SK-N-SH treated with all-trans-retinoic acid at 6 μM for 48 hours (cell line): Measurements from ENCODE around the gene PDCD1LG2.

Source experiments
- ARNTL ChIP-seq: fragments of 450-650 bp; formaldehyde crosslinking; IDR thresholded peaks from 2 replicates; pipeline ENCODE4 v1.5.0; 2020; ENCODE audit warnings: low read depth, mild to moderate bottlenecking, moderate library complexity, borderline replicate concordance
- CREB5 ChIP-seq: fragments of 250-450 bp; sonication (Bioruptor Pico); IDR thresholded peaks from 2 replicates; pipeline ENCODE4 v1.5.1; 2020; ENCODE audit warnings: low read depth, mild to moderate bottlenecking, moderate library complexity
- ESRRG ChIP-seq: fragments of 250-450 bp; sonication (Bioruptor Pico); IDR thresholded peaks from 2 replicates; pipeline ENCODE4 v1.6.1; 2021; ENCODE audit warnings: mild to moderate bottlenecking
- GLIS3 ChIP-seq: fragments of 250-450 bp; sonication (Bioruptor Pico); IDR thresholded peaks from 2 replicates; pipeline ENCODE4 v1.5.0; 2020; ENCODE audit warnings: mild to moderate bottlenecking, moderate library complexity
- OSR1 ChIP-seq: fragments of 250-450 bp; sonication (Bioruptor Pico); IDR thresholded peaks from 2 replicates; pipeline ENCODE4 v1.8.0; 2022; ENCODE audit warnings: moderate library complexity, mild to moderate bottlenecking, inconsistent platforms
- PATZ1 ChIP-seq: fragments of 250-450 bp; sonication (Bioruptor Pico); IDR thresholded peaks from 2 replicates; pipeline ENCODE4 v1.8.0; 2020; ENCODE audit warnings: mild to moderate bottlenecking, moderate library complexity, borderline replicate concordance
- TCF4 ChIP-seq: fragments of 250-450 bp; sonication (Bioruptor Pico); IDR thresholded peaks from 2 replicates; pipeline ENCODE4 v1.8.0; 2021; ENCODE audit warnings: mild to moderate bottlenecking, moderate library complexity, borderline replicate concordance
- TOX ChIP-seq: fragments of 250-450 bp; sonication (Bioruptor Pico); IDR thresholded peaks from 2 replicates; pipeline ENCODE4 v1.8.0; 2021; ENCODE audit warnings: mild to moderate bottlenecking, moderate library complexity, borderline replicate concordance
- TSHZ2 ChIP-seq: fragments of 250-450 bp; sonication (Bioruptor Pico); IDR thresholded peaks from 2 replicates; pipeline ENCODE4 v1.5.0; 2020; ENCODE audit warnings: mild to moderate bottlenecking, moderate library complexity
- ZFP3 ChIP-seq: fragments of 250-450 bp; sonication (Bioruptor Pico); IDR thresholded peaks from 2 replicates; pipeline ENCODE4 v1.5.0; 2020; ENCODE audit warnings: mild to moderate bottlenecking, moderate library complexity
- ZFP30 ChIP-seq: fragments of 450-650 bp; formaldehyde crosslinking; IDR thresholded peaks from 2 replicates; pipeline ENCODE4 v1.5.0; 2022; ENCODE audit warnings: mild to moderate bottlenecking, moderate library complexity
- ZNF70 ChIP-seq: fragments of 450-650 bp; formaldehyde crosslinking; IDR thresholded peaks from 2 replicates; pipeline ENCODE4 v1.5.0; 2020; ENCODE audit warnings: mild to moderate bottlenecking, moderate library complexity

- TF ChIP-seq PATZ1 (no peak), ZFP30 (CRISPR knock-in tag) (no peak), CREB5 (no peak), ZFP3 (no peak), ZNF70 (CRISPR knock-in tag) (no peak), ARNTL (no peak), TCF4 (no peak), ESRRG (CRISPR knock-in tag) (no peak), TSHZ2 (CRISPR knock-in tag) (no peak), GLIS3 (no peak), TOX (CRISPR knock-in tag) (no peak), OSR1 (CRISPR knock-in tag) (no peak)
Observed at GRCh38 chr9:5611321-5612184, 101.2 kb downstream of the PDCD1LG2 start.
